ENCODE results near the gene HOXB3.

The HOXB3 gene

DNA sequence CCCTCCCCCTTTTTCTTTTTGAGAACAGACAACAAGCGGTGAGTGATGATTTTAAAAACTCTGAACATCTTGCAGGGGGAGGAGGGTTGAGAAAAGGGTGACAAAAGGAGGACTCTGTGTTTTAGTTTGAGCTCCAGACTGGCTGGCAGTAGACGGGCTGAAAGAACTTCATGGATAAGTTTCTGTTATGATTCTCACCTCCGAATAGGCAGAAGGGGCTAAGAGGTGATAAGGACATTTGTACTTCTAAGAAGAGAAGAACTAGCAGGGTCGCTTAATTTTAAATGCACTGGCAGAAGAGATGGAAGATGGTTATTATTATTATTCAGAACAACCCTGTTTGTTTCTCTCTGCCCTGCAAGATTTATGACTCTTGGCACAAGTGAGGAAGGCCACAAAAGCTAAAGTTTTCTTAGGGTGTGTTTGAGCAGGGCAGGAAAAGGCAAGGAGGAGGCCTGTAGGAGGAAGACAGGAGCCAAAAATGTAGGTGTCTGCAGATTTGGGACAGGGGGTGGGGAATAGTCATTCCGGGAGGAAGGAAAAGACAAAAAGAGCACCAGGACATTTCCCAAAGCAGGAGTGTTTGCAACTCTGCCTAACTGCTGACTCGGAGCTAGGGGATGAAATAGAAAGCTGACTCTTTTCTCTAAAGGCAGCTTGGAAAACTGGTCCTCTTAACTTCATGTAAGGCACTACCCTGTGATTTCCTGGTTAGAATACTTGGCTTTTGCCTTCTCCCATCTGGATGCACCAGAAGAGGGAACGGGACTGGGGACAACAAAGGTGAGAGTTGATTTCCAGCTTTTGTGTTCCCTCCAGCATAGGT lies 33.3 kb downstream of the HOXB3 start:
- DNase-seq (ENCODE audit: low spot score), result peak; percentile 25

DNA sequence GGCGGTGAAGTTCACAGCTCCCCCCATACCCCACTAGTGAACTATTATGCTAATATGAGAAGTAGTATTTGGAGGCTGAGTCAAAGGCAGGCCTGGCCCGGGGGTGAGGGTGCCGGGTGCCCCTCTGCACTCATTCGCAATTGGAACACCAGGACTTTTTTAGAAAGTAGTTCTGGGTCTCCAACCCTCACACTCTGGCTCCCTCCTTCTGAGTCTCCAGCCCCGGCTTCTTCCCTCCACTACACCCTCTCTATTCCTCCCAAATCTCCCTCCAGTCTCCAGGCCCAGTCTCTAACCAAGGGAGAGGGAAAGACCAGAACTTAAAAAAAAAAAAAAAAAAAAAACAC lies 33.8 kb downstream of the HOXB3 start:
- DNase-seq (ENCODE audit: low spot score), result no peak

DNA sequence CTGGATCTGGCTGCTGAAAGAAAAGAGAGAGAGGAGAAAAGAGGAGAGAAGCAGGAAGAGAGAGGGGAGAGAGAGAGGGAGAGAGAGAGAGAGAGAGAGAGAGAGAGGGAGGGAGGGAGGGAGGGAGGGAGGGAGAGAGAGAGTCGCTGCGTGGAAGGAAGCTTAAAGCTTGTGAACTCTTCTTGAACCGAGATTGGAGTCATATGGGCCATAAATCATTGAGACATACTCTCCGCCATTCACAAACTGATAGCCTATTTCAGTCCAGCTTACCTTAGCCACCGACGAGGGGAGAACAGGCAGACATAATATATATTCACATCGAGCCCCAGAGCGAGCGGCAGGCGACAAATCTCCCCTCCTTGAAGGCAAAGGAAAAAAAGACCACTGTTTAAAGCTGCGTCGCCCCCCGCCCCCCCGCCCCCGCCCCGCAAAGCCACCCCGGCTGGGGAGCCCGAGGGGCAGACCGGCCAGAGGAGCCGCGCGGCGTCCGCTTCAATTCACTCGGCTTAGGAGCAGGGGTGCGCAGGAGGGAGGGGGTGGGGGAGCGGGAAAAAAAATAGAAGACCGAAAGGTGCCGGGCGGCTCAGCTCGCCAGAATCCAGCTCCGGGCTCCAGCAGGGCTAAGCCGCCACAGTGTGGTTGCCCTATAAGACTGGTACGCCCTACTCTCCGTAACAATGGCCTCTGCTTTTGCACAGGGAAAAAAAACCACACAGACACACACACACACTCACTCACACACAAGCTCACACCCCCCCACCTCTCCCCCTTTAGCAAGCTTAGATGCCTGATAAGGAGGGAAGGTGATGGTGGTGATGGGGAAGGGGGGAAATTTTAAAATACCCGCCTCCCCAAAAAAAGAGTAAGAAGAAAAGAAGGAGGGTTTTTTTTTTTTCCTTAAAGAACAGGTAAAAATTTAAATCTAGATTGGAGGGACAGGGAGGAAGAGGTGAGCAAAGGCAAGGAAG lies 34.5 kb downstream of the HOXB3 start:
- DNase-seq (ENCODE audit: low spot score), result peak; percentile 78

DNA sequence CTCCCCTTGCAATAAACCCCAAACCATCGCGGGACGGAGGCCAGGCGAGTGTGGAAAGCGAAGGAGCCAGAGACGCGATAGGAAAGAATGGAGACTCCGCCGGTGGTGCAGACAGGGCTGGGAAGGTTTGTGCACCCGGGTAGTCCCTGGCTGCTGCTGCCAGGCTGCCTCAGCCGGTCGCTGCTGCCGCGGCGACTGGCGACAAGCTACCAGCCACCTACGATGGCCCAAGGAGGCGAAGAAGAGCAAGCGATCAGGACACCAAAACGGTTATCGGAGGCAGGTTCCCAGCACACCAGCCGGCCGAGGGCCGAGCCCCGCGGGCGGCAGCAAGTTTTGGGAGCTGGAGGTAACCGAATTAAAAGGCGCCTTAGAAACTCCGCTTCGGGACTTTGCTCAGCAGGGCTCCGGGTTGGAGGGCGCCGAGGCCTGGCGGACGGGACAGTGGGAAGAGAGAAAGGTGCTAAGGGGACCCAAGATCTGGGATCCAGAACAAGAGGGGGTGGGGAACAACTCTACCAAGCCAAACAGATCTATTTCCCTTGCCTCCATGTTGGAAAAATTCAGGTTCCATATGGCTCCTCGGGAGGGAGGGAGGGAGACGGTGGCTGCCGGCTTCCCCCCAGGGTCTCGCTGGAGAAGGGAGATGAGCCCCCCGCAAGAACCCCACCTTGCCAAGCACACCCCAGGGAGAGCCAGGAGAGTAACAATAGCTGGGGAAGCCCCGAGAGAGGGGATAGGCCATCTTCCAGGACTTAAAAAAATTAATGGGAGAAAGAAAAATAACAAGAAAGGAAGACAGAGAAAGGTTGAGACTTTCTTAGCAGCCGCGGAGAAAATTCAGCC lies 35.4 kb downstream of the HOXB3 start:
- DNase-seq (ENCODE audit: low spot score), result no peak

DNA sequence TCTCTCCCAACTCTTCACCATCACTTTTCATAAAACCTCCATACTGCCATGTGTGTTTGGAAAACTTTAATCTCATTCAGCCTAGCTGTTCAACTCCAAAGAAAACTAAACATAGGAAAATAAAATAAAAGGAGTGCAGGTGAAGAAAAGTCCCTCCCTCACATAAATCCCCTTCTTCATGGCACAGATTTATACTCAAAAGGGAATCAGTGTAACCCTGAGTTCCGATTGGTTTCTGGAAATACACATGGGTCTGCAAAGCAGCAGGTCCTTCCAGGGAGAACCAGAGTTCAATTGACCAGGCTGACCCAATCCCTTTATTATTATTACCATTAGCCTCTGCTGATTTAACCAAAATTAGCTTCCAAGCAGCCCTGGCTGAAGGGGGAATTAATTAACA lies 36.2 kb downstream of the HOXB3 start:
- DNase-seq (ENCODE audit: low spot score), result no peak

DNA sequence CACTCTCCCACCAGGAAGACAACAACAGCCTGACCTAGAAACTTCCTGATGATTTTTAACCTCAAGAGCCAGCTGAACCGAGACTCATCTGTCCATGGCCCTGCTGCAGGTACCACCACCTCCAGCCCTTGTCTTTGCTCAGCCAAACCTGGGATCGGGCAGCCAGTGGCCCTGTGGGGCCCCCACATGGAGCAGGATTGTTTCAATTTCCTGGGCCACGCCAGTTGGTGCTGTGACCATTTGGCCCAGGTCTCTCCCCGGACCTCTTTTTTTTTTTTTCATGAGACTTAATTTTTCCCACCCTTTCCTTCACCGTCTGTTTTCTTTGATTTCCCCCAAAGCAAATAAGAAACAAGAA lies 36.9 kb downstream of the HOXB3 start:
- DNase-seq (ENCODE audit: low spot score), result no peak

DNA sequence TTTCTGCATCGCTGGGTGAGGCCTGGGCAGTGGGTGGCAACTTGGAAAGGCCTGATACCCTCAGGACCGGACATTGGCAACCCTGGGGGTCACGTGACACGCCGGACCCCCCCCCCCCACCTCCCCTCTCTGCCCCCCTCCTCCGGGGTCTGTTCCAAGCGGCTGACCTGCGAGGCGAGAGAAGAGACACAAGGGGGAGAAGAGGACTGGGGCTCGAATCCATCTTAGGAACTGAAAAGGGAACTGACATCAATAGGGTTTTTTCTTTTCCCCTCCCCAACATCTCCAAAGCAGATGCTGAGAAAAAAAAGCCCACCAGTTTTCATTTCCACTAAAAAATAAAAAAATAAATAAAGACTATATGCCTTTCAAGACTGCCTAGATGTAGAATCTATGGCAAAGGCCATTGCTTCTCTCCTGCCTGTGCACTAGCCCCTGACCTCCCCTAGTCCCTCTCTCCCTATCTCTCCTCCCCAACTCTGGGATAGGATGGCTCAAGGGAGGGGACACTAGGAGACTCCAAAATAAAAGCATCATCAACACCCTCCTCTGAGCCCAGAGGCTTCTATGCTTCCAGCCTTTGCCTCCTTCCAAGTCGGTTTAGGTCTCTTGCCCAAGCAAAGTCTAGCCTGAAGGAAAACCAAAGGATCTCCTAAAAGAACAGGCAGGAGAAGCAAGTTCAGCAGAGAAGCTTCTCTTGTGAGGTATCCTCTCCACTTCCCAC lies 37.4 kb downstream of the HOXB3 start:
- DNase-seq (ENCODE audit: low spot score), result no peak

DNA sequence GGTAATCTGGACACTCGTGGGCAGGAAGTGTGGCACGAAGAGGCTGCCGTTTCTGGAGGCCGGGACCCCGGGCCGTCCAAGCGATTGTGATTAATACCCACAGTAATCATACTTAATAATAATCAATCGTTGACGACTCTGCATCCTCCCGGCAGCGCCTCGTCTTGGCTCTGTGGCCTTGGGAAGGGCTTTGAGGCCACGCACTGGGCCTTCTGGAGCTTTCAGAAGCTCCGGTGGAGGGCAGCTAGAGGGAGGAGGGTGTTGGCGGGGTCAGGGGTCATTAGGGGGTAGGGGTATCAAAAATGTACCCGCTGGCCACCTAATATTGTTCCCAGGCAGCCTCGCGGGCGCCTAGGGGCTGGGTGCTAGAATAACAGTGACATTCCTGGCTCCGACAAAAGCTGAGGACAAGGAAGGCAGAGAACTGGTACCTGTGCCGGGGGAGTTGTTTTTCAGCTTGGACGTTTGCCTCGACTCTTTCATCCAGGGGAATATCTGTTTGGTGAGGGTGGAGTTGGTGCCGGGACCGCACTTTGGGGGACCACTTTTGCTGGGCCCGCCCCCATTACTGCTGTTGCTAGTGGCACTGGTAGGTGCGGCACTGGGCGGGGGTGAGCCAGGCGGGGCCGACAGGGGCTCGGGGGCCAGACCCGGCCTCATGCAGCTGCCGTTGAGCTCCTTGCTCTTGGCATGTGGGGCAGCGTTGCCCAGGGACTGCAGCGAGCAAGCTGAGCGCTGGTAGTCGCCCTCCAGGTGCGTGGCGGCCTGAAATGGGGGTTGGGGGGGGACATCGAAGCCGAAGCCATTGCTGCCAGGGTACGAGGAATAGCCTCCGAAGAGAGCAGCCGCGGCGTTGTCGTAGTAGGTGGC lies 38.2 kb downstream of the HOXB3 start:
- no peak for DNase-seq (ENCODE audit: low spot score)

DNA sequence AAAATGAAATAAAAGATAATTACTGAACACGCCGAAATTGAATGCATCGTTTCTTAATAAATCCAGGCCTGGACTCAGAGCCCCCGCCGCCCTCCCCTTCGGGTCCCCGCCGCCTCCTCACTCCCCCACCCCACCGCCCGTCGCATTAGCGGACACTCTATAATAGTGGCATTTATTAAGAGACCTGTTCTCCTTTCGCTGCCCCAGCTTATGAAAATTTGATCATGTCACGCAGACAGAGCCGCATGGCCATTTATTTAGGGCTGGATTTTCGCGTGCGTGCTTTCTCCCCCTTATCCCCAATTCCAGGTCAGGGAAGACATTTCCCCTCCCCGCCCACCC lies 38.9 kb downstream of the HOXB3 start:
- no peak for DNase-seq (ENCODE audit: low spot score)

DNA sequence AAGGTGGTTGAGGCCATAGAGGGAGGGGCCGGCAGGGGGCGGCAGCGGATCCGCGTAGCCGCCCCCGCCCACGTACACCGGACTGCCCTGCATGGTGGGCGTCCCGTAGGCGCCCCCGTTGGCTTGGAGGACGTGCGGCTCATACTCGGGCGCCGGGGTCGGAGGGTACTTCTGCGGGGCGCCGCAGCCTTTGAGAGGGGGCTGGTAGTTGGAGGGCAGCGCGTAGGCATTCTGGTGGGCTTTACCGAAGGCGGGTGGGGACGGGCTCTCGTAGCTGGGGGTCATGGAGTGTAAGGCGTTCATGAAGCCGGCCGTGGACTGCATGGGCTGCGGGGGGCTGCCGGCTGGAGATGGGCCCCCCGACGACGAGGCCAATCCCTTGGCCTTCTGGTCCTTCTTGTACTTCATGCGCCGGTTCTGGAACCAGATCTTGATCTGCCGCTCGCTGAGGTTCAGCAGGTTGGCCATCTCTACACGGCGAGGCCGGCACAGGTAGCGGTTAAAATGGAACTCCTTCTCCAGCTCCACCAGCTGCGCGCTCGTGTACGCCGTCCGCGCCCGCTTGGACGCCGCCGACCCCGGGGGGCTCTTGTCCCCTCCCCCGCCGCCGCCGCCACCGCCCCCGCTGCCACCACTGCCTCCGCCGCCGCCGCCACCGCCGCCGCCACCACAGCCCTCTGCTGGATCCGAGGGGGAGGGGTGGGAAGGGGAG lies 39.4 kb downstream of the HOXB3 start:
- DNase-seq (ENCODE audit: low spot score), result no peak

DNA sequence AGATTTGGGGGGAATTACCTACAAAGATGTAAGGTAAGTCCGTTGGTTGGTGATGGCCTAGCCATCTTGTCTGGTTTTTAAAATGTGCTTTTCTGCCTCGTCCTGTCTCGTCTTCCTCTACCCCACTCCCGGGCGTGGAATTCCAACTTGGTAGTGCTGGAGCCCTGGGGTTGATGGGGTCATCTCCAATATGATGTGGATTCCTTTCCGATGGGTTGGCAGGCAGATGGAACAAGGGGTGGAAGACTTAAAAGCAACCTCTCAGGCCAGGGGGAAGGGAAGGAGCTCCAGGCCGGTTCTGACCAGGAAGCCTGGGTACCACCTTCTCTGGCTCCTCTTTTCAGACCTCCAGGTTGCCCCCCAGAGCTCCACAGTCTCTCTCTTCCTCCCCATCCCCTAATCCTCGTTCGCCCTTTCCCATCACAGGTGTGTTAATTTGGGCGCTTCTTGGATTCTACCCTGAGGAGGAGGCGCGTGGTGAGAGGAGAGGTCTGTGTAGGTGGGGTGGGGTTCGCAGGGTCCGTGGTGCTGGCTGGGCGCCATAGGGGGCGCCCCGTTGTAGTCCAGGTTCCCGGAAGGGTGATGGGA lies 40.0 kb downstream of the HOXB3 start:
- DNase-seq (ENCODE audit: low spot score), result peak; percentile 72

DNA sequence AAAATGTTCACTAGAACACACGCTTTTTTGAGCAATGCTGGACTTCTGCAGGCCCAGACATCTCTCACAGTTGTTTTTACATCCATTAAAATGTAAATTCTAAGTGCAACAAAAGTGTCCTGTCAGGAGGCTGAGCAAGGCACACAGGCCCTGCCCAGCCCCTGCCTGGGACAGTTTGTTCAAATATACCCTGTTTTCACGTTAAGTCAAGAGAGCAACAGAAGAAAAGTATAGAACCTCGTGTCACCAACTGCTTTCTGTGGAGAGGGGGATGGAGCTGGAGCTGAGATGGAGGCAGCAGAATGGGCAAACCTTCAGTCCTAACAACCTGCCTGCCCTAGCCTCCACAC lies 40.8 kb downstream of the HOXB3 start:
- no peak for DNase-seq (ENCODE audit: low spot score)

DNA sequence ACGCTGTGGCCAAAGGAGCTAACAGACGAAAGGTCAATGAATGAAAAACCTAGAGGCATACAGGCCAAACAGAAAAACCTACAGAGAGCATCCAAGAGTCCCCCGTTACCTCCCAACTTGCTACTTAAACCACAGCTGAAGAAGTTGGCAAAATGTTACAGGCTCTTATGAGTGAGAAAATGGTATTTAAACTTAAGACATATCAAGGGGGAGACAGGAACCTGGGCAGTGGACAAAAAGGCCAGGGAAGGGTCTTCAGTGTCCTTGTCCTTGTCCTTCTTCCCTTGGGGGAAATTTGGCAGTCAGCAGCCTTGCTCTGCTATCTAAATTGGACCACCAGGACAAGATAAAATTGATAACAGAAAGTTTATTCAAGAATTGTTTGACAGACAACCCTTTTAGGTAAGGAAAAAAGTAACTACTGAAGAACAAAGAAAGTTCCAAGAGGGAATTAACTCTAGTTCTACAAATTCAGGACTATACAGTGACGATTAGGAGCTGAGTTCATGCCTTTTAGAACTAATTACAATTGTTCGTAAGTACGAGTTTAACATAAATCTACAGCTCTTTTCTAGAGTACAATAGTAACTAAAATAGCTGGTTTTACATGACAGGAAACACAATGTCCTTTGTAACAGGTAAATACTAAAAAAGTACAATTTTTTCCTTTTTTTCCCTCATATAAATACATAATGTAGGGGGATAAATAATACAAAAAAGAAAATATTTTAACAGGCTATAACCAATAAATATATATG lies 41.3 kb downstream of the HOXB3 start:
- DNase-seq (ENCODE audit: low spot score), result no peak

DNA sequence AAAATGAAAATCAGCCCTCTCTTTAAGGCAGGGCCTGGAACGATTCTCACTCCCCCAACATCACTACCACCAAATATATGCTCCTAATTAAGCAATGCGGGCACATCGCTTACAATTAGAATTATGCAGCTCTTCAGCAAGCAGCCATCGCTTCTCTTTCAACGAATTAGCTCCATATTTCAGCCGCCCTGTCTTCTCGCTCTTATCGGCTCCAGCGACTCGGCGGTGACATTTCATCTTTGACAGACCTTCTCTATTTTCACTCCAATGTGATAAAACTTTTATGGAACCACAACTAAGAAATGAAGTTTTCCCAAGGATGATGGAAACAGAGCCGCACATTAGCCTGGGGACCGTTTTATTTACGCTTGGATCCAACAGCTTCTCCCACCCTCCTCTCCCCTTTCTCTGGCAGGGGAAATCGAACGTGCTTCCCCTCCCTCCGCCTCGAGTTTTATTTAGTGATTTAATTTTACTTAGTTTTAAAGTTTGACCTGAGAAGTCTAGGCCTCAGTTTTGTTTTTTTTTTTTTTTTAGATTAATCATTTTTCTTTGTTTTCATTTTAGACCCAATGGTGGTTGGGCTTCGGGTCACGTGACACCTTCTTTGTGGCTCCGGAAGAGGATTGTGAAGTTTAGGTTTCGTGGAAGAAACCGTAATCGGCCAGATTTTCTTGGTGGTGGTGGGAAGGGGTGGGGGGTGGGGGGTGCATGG lies 42.1 kb downstream of the HOXB3 start:
- DNase-seq (ENCODE audit: low spot score), result no peak

DNA sequence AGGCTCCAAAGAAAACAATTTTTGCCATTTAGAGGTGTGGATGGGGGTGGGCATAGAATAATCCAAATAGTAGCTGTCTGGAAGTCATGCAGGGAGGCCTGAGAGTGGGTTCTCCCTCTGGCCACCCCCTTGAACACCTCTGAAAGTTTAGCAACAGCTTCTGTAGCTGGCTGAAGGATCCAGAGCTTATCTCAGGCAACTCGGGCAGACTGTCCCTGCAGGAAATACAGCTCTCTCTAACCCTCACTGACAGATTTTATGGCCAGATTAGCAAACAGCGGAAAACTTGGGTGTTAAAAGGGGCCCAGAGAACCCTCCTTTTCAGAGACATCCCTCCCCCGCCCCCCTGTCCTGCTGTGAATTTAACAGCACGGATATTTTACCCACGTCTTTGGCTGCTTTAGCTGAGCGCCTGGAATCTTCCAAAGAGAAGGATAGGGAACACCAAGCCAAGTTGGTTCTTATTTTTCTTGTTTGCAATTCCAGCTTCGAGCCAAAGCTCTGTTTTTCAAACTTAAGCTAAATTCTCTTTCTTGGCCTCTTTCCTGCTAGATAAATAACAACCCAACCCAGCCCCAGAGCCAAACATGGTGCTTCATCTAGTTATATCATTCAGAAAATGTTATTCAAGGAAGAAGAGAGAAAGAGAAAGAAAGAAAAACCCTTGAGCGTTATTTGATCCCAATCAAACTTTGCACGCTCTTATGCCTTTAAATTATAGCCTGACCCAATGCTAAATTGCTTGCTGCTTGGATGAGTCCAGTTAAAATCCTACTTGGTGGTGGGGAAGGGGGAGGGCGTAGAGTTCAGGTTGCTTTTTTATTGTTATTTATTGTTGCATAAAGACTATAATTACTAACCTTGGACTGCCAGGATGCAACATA lies 42.9 kb downstream of the HOXB3 start:
- no peak for DNase-seq (ENCODE audit: low spot score)

DNA sequence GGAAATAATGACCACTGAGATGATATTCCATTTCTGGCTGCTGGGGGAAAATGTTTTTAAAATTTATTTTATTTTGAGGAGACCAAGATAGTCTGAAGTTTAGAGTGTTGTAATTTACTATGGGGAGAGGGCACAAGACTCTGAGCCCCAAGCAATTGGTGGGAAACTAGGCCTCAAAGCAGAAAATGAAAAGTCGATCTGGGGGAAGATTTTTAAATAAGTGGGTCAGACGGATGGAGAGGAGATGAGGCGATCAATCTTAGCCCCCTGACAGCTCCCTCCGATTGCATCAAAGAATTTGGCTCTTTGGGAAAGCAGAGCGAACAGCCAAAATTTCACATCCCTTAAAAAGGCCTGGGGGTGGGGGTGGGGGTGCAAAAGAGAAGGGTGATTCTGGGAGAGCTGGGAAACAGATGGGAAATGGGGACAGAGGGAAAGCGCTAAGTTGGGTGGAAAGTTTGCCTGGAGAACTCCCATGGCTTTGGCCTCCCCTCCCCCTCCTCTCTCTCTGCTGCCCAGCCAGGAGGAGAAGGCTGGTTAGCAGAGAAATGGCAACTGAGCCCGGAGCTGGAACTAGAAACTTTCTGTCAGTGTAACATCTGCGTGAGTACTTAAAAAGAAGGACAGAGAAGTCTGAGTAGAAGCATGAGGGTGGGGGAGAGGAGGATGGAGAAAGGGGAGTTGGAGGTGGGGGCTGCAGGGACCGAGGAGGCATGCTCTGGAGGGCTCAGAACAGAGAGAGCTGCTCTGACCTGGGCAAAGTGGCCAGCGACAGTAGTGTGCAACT lies 43.7 kb downstream of the HOXB3 start:
- DNase-seq (ENCODE audit: low spot score), result no peak

DNA sequence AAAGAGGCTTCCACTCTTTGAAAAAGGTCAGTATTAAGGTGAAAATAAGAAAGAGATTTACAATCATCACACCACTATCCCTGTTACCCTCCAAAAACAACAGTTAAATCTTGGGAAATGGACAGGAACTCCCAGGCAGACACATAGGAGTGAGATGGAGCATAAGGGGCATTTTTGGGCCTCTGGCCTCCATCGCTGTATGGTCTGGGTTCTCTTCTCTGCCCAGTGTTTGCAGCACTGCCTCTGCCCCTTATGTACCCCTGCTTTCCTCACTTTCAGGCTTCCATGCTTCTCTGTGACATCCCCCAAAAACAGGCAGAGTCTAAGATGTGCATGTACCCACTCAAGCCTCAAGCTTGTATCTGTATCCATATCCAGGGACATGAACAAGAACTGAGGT lies 44.5 kb downstream of the HOXB3 start:
- no peak for DNase-seq (ENCODE audit: low spot score)
